M059J (cell line): ENCODE data around the gene CNTNAP2. TPM values are rescaled to one million over a fixed set of nuclear protein-coding genes. Genes with fewer than 3 reads are reported as not detected.
"Not testable (repeated sequence)": the region's sequence is repeated elsewhere in the genome, so short reads cannot be mapped to it uniquely, and the experiment has no call there.

Source experiments
- DNase-seq: peaks from one replicate; pipeline ENCODE4 v3.0.0-alpha.2; 2012; ENCODE audit warnings: low read depth
- total RNA-seq: library from RNA; depleted of rRNA; stranded (reverse); fragments of >200 nt; shearing (Covaris generic); gene quantifications from 2 replicates; pipeline ENCODE4 v1.2.3, GENCODE V29; 2014

The CNTNAP2 gene
- total RNA-seq, 1 experiment from 2014 or later: not detected

DNA sequence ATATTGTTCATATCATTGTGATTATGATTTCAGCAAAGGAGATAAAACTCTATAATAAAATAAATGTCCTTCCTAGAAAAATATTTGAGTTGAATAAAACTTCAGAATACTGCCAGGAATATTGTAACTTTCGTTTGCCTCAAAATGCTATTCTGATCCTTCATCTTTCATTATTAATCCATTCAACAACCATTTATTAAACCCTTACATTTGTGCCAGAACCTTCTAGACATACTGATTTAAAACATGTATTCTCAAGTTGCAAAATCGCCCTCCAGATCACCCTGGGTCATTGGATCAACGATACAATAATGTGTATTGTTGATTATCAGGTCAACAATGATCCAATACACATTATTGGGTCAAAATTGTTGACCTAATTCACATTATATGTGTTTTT, 759.8 kb downstream of the CNTNAP2 start:
- no peak for DNase-seq

GRCh38 chr7:146878901-146879300, 762.3 kb downstream of the CNTNAP2 start:
- no peak for DNase-seq

- no peak for DNase-seq
Observed at GRCh38 chr7:146885231-146885630, 768.6 kb downstream of the CNTNAP2 start.

DNA sequence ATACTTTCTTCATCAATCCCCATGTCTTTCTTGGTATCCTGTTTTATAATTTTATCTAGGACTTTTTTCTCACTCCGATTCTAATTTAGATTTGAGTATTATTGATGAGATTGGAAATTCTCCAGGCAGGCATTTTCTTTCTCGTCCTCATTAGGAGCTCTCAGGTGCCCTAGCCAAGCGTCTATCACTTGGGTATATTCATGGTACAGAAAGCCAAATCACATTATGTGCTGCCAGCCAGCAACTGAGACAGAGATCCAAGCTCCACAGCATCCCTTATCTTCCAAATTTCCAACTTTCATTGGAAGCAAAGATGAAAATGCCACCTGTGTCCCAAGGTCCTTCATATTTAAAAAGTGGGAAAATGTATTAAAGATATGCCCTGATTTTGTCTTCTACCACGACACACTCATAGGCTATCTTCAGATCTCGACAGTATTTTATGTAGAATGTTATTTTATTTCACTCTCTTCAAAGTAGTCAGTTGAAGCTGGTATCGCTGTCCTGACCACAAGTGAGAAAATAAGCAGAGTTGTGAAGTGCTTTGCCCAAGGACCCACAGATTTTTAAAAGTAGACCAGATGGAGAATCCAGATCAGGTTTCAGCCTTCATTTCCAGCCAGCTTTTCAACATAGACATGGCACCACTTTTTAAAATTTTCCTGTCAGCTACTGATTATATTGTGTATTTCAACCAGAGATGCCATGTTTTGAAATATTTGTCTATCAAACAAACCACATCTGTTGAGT, 773.4 kb downstream of the CNTNAP2 start:
- DNase-seq: no peak

DNA sequence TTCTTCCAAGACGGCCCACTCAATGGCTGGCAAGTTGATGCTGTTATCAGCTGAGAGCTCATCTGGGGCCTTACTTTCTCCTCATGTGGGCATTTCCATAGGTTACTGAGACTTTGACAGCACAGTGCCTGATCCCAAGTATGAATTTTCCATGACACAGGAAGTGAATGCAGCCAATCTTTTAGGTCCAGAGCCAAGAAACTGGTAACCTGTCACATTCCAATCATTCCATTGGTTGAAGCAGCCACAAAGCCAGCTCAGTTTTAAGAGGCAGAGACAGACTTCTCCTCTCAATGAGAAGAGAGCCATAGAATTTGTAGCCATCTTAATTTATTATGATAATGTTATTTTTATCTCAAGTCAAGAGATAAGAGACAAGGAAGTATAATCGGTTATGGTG, 775.5 kb downstream of the CNTNAP2 start:
- DNase-seq: no peak

DNA sequence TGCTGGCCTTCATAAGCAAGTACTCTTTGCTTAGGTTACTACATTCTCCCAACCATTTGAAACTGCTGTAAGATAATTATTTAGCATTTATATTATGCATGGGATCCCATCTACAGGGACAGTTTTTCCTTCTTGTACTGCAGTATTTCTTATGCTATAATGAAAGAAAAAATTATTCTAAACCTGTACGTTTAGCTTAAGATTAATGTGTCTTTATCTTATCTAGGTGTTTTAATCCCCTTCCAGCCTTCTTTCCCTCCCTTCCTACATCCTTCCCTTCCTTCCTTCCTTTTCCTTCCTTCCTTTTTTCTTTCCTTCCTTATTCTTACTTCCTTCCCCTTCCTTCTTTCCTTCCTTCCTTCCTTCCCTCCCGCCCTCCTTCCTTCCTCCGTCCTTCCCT, 778.3 kb downstream of the CNTNAP2 start:
- no peak for DNase-seq

- DNase-seq: no peak
Observed at GRCh38 chr7:146902266-146902665, 785.7 kb downstream of the CNTNAP2 start.

GRCh38 chr7:146902728-146903127, 786.1 kb downstream of the CNTNAP2 start:
- peak; percentile 0 for DNase-seq

DNA sequence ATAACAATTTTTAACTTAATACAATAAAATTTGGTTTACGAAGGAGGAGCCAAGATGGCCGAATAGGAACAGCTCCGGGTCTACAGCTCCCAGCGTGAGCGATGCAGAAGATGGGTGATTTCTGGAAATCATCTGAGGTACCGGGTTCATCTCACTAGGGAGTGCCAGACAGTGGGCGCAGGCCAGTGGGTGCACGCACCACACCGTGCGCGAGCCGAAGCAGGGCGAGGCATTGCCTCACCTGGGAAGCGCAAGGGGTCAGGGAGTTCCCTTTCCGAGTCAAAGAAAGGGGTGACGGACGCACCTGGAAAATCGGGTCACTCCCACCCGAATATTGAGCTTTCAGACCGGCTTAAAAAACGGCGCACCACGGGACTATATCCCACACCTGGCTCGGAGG, 789.1 kb downstream of the CNTNAP2 start:
- not testable (repeated sequence) for DNase-seq

DNA sequence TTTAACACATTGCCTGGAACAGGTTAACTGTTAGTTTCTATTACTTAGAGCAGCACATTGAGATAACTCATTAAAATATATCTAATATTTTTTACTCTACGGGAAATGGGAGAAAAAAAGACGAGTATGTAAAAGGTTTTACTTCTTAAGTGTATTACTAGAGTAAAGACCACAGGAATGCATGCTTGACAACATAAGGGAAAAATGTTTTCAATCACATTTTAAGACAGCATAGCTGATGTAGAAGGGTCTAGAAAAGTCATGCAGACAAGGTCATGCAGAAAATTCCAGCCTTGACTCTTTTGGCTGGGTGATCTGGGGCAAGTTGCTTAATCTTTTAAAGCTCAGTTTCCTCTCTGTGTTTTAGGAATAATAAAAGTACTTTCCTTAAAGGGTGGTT, 806.2 kb downstream of the CNTNAP2 start:
- DNase-seq: no peak

DNA sequence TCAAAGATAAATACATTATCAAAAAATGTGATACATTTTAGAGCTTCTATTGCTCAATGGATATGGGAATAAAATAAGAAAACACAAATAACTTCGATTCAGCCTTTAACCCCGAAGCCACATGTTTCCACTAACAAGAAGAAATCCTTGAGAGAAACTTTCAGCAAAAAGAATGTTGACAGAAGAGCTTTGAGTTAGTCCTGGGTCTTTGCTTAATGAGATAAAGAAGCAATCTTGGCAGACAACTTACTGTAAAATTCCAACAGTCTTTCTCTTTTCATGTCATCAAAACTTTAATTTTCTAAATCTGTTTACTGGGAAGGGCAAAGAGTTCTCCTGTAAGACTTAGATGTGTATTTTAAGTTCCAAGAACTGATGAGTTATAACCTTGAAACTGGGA, 810.2 kb downstream of the CNTNAP2 start:
- no peak for DNase-seq

DNA sequence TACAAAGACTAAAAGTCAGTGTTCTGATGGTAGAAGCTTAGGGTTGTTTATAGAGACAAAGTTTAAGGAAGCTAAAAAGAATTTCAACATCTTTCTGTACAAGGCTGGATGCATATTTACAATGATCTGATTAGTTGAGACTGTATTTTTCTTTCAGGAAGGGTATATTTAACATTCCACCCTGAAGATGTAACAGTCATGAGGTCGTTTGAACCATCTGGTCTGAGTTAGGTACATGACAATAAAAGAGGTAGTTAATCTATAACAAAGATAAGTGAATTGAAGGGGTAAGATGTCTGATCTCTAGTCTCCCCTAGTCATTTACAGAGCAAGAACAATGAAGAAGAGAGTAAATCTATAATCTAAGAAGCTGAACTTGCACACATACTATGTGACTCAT, 821.2 kb downstream of the CNTNAP2 start:
- no peak for DNase-seq

- no peak for DNase-seq
Observed at GRCh38 chr7:146943483-146943882, 826.9 kb downstream of the CNTNAP2 start.

DNA sequence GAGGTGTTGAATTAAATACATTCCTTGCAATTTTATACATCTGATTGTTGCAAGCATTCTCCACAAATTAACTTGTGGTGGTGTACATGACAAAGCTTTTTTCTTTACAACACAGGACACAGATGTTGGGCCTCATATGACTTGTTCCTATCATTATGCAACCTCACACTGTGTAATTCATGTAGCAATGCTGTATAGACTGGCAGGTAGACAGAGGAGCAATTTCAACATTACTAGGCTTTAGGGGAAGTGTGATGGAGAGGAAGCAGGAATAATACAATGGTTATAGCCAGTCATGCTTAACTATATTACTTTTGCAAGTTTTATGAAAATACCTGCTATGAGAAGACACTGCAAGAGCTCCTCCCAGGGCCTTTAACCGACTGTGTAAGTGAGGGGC, 832.1 kb downstream of the CNTNAP2 start:
- DNase-seq: no peak

DNA sequence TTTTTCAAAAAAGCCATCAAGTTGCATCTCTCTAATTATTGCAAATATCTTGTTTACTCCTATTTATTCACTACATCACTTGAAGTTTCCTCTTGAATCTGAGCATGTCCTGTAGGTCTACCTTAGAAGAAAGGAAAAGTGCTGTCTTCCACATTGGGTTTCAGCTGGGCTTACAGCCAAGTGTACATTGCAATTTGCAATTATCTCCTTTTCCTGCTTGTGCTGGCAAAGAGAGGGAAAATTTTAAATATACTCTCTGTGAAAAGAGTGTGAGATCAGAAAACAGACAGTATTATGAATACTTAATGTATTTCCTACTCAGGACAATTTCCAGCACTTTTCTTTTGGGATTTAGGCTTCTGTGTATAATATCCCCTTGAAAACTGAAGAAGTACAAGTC, 839.7 kb downstream of the CNTNAP2 start:
- DNase-seq: no peak

- no peak for DNase-seq
Observed at GRCh38 chr7:146956853-146957252, 840.3 kb downstream of the CNTNAP2 start.

GRCh38 chr7:146960773-146961391, 844.3 kb downstream of the CNTNAP2 start:
- DNase-seq: no peak

- peak; percentile 17 for DNase-seq
Observed at GRCh38 chr7:146961617-146962016, 845.0 kb downstream of the CNTNAP2 start.

GRCh38 chr7:146966274-146966673, 849.7 kb downstream of the CNTNAP2 start:
- no peak for DNase-seq

- DNase-seq: no peak
Observed at GRCh38 chr7:146982482-146982881, 865.9 kb downstream of the CNTNAP2 start.

DNA sequence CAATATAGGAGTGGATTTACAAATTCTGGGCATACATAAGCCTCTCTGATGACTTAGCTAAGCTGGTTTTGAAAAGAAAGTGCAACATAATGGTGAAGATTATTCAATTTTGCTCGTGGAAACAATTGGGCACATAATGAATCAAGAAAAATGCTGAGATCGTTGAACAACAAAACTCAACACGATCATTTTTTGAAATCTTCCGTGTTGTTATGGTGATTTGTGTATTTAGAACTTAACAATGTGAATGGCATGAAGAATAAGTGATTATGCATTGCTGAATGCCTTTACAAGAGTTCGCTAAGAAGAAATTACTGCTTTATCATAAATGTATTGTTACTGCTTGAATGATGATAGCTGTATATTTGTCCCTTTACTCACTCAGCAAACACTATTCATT, 875.0 kb downstream of the CNTNAP2 start:
- no peak for DNase-seq

DNA sequence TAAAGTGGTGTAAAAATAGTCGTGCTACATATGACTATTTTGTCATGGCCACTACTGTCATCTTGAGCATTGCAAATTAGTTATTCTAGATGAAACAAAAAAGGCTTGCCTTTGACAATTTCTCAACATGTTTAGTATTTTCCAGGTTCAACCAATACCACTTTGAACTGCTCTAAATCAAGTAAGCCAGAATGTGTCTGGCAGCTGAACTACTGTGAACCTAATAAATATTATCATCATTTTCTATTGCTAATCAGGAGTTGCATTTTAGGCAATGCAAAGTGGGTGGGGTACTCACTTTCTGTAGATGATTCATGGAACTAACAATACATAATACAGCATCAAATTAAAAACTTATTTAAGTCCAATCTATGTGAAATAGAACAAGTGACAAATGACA, 877.2 kb downstream of the CNTNAP2 start:
- no peak for DNase-seq

DNA sequence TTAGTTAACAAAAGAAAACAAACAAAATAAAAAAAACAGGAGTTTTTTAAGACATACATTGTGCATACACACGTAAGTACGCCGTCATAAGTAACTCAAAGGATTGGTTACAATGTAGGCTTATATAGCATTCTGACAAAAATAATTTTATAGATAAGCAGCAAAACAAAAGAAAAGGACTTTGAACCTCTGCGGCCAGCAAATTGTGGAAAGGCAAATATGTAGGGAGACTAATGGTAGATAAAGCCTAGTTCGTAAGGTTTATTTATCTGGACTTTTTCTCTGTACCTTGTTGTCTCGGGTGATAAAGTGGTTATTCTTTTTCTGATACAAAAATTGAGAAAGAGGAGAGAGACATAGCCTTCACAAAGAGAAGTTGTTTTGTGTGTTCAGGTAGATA, 891.9 kb downstream of the CNTNAP2 start:
- no peak for DNase-seq

DNA sequence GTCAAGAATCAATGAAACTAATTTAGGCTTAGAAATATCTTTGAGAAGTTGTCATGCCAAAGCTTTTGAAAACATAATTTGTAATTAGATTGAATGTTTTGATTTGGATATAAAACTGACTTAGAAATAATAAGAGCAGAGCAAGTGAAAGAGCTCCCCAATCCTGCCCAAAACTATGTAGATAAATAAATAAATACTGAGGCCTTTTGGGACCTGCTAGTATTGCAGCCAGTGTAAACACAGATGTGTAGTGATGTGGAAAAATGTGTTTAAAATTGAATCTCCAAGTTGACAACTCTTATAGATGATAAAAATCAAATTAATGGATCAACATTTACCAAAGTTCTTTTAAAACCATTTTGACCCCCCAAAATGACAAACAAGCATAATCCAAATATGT, 896.1 kb downstream of the CNTNAP2 start:
- no peak for DNase-seq
